ENCODE measurements around the gene BAHCC1. TPM values are rescaled to one million over a fixed set of nuclear protein-coding genes. Genes with fewer than 3 reads are reported as not detected.

Gene BAHCC1
- total RNA-seq, 1 donor from 2014 or later, result 0.05 TPM

GRCh38 chr17:81489998-81490992 is 95.0 kb downstream of the BAHCC1 start:
- intact Hi-C loops (cut with micrococcal nuclease), result loop anchor here (2.0 kb wide), 1 partner anchor 455 kb away; the partner anchor contains the start of gene BAIAP2

- intact Hi-C loops (cut with micrococcal nuclease), result no loop called here
Measured at GRCh38 chr17:81491181-81491581, 95.9 kb downstream of the BAHCC1 start.

GRCh38 chr17:81491761-81492160 is 96.5 kb downstream of the BAHCC1 start:
- intact Hi-C loops (cut with micrococcal nuclease), result no loop called here

- intact Hi-C loops (cut with micrococcal nuclease), result no loop called here
Measured at GRCh38 chr17:81492202-81492601, 96.9 kb downstream of the BAHCC1 start.

GRCh38 chr17:81492706-81493105 is 97.4 kb downstream of the BAHCC1 start:
- intact Hi-C loops (cut with micrococcal nuclease), result no loop called here

GRCh38 chr17:81493198-81494038 is 98.2 kb downstream of the BAHCC1 start:
- intact Hi-C loops (cut with micrococcal nuclease), result no loop called here

GRCh38 chr17:81494626-81495377 is 99.5 kb downstream of the BAHCC1 start:
- intact Hi-C loops (cut with micrococcal nuclease), result no loop called here

- intact Hi-C loops (cut with micrococcal nuclease), result no loop called here
Measured at GRCh38 chr17:81498953-81499600, 103.8 kb downstream of the BAHCC1 start.

- intact Hi-C loops (cut with micrococcal nuclease), result no loop called here
Measured at GRCh38 chr17:81499601-81499970, 104.3 kb downstream of the BAHCC1 start.

GRCh38 chr17:81500047-81500446 is 104.8 kb downstream of the BAHCC1 start:
- intact Hi-C loops (cut with micrococcal nuclease), result no loop called here

- intact Hi-C loops (cut with micrococcal nuclease), result no loop called here
Measured at GRCh38 chr17:81502471-81503017, 107.3 kb downstream of the BAHCC1 start.

GRCh38 chr17:81503619-81504018 is 108.4 kb downstream of the BAHCC1 start:
- intact Hi-C loops (cut with micrococcal nuclease), result no loop called here

GRCh38 chr17:81508639-81509206 is 113.5 kb downstream of the BAHCC1 start:
- intact Hi-C loops (cut with micrococcal nuclease), result no loop called here

GRCh38 chr17:81509207-81509971 is 114.1 kb downstream of the BAHCC1 start:
- intact Hi-C loops (cut with micrococcal nuclease), result no loop called here

- intact Hi-C loops (cut with micrococcal nuclease), result loop anchor here (2.0 to 10.0 kb wide), 9 partner anchors 23 to 1713 kb away; partner anchors contain the start of genes ARHGDIA, CBX8, CENPX and LRRC45
Measured at GRCh38 chr17:81509972-81510784, 114.9 kb downstream of the BAHCC1 start.

GRCh38 chr17:81510785-81511553 is 115.7 kb downstream of the BAHCC1 start:
- intact Hi-C loops (cut with micrococcal nuclease), result loop anchor here (2.0 to 10.0 kb wide), 9 partner anchors 24 to 1714 kb away; partner anchors contain the start of genes ARHGDIA, CBX8, CENPX and LRRC45

GRCh38 chr17:81511554-81511803 is 116.2 kb downstream of the BAHCC1 start:
- intact Hi-C loops (cut with micrococcal nuclease), result loop anchor here (2.0 to 10.0 kb wide), 9 partner anchors 25 to 1714 kb away; partner anchors contain the start of genes ARHGDIA, CBX8, CENPX and LRRC45

Data from T-helper 1 cell treated with Interleukin-12 subunit alpha and Interleukin-12 subunit beta and Interleukin-4 antibody, amounts not matched to agents 30 ng/mL and 1 ng/mL, for 36 hours (primary cell).